OCI-LY3 (cell line): ENCODE data around the gene CFAP73.

ENCODE experiments used
- H2AFZ ChIP-seq: fragments of 200-600, 300-600 bp; shearing (Covaris generic); 2 replicates; pipeline ENCODE4 v1.6.0; 2014; ENCODE audit warnings: antibody characterized with exemption, low read depth, low read length
- H3K27ac ChIP-seq: fragments of 200-600, 300-600 bp; sonication (generic); 2 replicates; pipeline ENCODE4 v1.5.1; 2014; ENCODE audit warnings: mild to moderate bottlenecking, low read length, moderate library complexity, mixed read lengths
- H3K27me3 ChIP-seq: fragments of 200-600, 300-600 bp; sonication (generic); 2 replicates; pipeline ENCODE4 v1.6.1; 2014; ENCODE audit warnings: low read depth, low read length, mixed read lengths
- H3K36me3 ChIP-seq: fragments of 200-600, 300-600 bp; sonication (generic); replicated peaks from 2 replicates; pipeline ENCODE3; 2014; ENCODE audit warnings: low read depth, low read length, mixed read lengths
- H3K4me1 ChIP-seq: fragments of 300-600, 200-600 bp; sonication (generic); 2 replicates; pipeline ENCODE4 v1.6.1; 2014; ENCODE audit warnings: low read length, mixed read lengths
- H3K4me2 ChIP-seq: fragments of 200-600, 300-600 bp; sonication (generic); 2 replicates; pipeline ENCODE4 v1.6.1; 2014; ENCODE audit warnings: low read length, mixed read lengths
- H3K4me3 ChIP-seq: fragments of 300-600, 200-600 bp; sonication (generic); 2 replicates; pipeline ENCODE4 v1.5.1; 2014; ENCODE audit warnings: antibody characterized with exemption, mild to moderate bottlenecking, low read length, moderate library complexity
- H3K79me2 ChIP-seq: fragments of 300-600, 200-600 bp; shearing (Covaris generic); 2 replicates; pipeline ENCODE4 v1.6.1; 2014; ENCODE audit warnings: mild to moderate bottlenecking, low read length, mixed read lengths
- H3K9ac ChIP-seq: fragments of 300-600, 200-600 bp; shearing (Covaris generic); 2 replicates; pipeline ENCODE4 v1.6.0; 2014; ENCODE audit warnings: mild to moderate bottlenecking, low read length, moderate library complexity
- H3K9me3 ChIP-seq: fragments of 200-600, 300-600 bp; shearing (Covaris generic); 2 replicates; pipeline ENCODE4 v1.6.1; 2014; ENCODE audit warnings: low read length, mixed read lengths; ENCODE audit not compliant: insufficient read depth
- H4K20me1 ChIP-seq: fragments of 200-600, 300-600 bp; sonication (generic); 2 replicates; pipeline ENCODE4 v1.6.1; 2016; ENCODE audit warnings: low read length, mixed read lengths; ENCODE audit not compliant: insufficient read depth
- EZH2phosphoT487 ChIP-seq: fragments of 200-600 bp; shearing (Covaris generic); IDR thresholded peaks from 2 replicates; pipeline ENCODE4 v1.6.1; 2018; ENCODE audit warnings: antibody characterized with exemption, mixed run types, low read depth
- TF ChIP-seq, protein P1 (sequence below): fragments of 200-600, 300-600 bp; sonication (generic); IDR thresholded peaks from 2 replicates; pipeline ENCODE4 v1.5.1; 2014; ENCODE audit warnings: antibody characterized with exemption, low read length, low read depth

CFAP73 gene

DNA sequence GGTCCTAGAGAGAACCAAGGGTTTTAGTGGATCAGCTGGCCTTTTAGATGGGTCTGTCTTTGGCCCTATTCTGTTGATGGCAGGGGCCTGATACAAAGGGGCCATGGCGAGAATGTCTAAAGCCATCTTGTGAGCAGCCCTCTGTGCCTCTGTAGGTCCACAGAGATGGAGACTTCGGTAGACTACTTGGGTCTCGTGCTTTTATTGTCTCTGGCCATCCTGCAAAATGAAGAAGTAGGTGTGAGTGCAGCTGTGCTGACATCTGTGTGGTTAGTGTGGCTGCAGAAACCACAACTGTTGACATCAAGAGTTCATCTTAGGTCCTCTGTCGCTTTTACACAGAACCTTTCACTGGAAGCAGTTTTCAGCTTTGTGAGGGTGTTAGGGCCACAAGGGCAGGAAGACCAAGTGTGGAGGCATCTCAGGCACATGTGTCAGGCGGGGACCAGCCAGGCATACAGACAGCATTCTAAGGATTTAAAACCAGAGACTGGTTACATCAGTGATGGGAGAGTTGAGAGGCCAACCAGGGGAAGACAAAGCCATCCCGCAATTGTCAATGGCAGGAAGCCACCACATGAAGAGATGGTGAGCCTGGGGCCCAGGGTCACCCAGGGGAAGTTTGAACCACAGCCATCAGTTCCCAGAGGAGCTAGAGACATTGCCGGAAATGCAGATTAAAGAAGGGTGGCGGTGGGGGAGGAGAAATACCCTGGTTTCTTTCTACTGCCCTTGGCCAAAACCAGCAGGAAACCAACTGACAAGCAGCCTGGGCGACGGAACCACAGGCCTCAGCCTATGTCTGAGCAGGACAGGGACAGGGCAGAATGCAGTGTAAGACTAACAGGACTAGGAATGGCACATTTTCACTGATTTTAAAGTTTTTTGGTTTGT, 58.8 kb downstream of the CFAP73 start:
- peaks cover 37% of the 10 kb centered on the region for H3K4me1 ChIP-seq
- peak overlapping the region; percentile 83 for H3K27ac ChIP-seq
- H3K9ac ChIP-seq = peak overlapping the region; percentile 39; the same call in 1 of the 2 replicates
- peak overlapping the region; percentile 63 for H3K4me2 ChIP-seq
- TF ChIP-seq, protein P1, sequence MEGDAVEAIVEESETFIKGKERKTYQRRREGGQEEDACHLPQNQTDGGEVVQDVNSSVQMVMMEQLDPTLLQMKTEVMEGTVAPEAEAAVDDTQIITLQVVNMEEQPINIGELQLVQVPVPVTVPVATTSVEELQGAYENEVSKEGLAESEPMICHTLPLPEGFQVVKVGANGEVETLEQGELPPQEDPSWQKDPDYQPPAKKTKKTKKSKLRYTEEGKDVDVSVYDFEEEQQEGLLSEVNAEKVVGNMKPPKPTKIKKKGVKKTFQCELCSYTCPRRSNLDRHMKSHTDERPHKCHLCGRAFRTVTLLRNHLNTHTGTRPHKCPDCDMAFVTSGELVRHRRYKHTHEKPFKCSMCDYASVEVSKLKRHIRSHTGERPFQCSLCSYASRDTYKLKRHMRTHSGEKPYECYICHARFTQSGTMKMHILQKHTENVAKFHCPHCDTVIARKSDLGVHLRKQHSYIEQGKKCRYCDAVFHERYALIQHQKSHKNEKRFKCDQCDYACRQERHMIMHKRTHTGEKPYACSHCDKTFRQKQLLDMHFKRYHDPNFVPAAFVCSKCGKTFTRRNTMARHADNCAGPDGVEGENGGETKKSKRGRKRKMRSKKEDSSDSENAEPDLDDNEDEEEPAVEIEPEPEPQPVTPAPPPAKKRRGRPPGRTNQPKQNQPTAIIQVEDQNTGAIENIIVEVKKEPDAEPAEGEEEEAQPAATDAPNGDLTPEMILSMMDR = no peak
- no peak for TF ChIP-seq EZH2phosphoT487
- no peaks in the 10 kb centered on the region for H3K27me3 ChIP-seq
- peak overlapping the region; percentile 12; the same call in 1 of the 2 replicates for H2AFZ ChIP-seq
- no peaks in the 10 kb centered on the region for H4K20me1 ChIP-seq
- peak overlapping the region; percentile 22 for H3K4me3 ChIP-seq
- H3K79me2 ChIP-seq = no peaks in the 10 kb centered on the region
- peaks cover 3% of the 10 kb centered on the region; the same call in 1 of the 2 replicates for H3K9me3 ChIP-seq
- no peaks in the 10 kb centered on the region for H3K36me3 ChIP-seq
